Ishikawa (cell line): ENCODE data around the gene TSPAN15.

ENCODE experiments used
- CEBPB ChIP-seq: IDR thresholded peaks from 2 replicates; pipeline ENCODE4 v1.6.1; 2012
- CREB1 ChIP-seq: IDR thresholded peaks from 2 replicates; pipeline ENCODE4 v1.6.1; 2012; ENCODE audit warnings: low read depth
- EGR1 ChIP-seq: IDR thresholded peaks from 2 replicates; pipeline ENCODE4 v1.6.1; 2012
- EP300 ChIP-seq: IDR thresholded peaks from 2 replicates; pipeline ENCODE4 v1.6.1; 2012; ENCODE audit warnings: borderline replicate concordance
- FOXM1 ChIP-seq: IDR thresholded peaks from 2 replicates; pipeline ENCODE4 v1.6.1; 2012; ENCODE audit warnings: low read depth, borderline replicate concordance
- NFIC ChIP-seq: IDR thresholded peaks from 2 replicates; pipeline ENCODE4 v1.6.1; 2012
- RAD21 ChIP-seq: IDR thresholded peaks from 2 replicates; pipeline ENCODE4 v1.6.1; 2012; ENCODE audit warnings: low read depth
- TAF1 ChIP-seq: IDR thresholded peaks from 2 replicates; pipeline ENCODE4 v1.6.1; 2012; ENCODE audit warnings: low read depth, mild to moderate bottlenecking
- TCF12 ChIP-seq: IDR thresholded peaks from 2 replicates; pipeline ENCODE4 v1.6.1; 2012; ENCODE audit warnings: low read depth
- TEAD4 ChIP-seq: IDR thresholded peaks from 2 replicates; pipeline ENCODE4 v1.6.1; 2012
- YY1 ChIP-seq: IDR thresholded peaks from 2 replicates; pipeline ENCODE4 v1.6.1; 2012; ENCODE audit warnings: low read depth
- ZBTB7A ChIP-seq: IDR thresholded peaks from 2 replicates; pipeline ENCODE4 v1.6.1; 2012; ENCODE audit warnings: low read depth
- TF ChIP-seq, protein P1 (sequence below): IDR thresholded peaks from 2 replicates; pipeline ENCODE4 v1.6.1; 2012
- TF ChIP-seq, protein P2 (sequence below): IDR thresholded peaks from 2 replicates; pipeline ENCODE4 v1.6.1; 2012; ENCODE audit warnings: low read depth, mild to moderate bottlenecking
- TF ChIP-seq, protein P3 (sequence below): IDR thresholded peaks from 2 replicates; pipeline ENCODE4 v1.6.1; 2012

Gene TSPAN15

DNA sequence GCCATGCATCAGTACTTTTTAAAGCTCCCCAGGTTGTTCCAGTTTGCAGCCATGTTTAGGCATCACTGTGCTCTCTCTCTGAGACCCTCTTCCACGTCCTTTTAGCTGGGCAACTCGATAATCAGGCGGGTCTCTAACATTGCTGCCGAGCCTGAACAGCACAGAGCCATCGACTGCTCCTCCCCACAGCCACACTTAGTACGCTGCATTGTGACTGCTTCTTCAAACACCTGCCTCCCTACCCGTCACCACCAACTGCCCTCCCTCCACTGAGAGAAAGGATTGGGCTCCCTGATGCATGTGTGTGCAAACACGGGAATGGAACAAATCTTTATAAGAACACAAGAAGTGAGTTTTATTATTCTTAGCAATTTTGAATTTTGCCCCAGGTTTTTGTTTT is 23.1 kb upstream of the TSPAN15 start:
- TF ChIP-seq YY1 = no peak
- TF ChIP-seq EP300 = no peak
- TF ChIP-seq CEBPB = no peak
- TF ChIP-seq TAF1 = no peak
- TF ChIP-seq EGR1 = no peak
- TF ChIP-seq, protein P1, sequence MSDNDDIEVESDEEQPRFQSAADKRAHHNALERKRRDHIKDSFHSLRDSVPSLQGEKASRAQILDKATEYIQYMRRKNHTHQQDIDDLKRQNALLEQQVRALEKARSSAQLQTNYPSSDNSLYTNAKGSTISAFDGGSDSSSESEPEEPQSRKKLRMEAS = no peak
- no peak for TF ChIP-seq CREB1
- no peak for TF ChIP-seq FOXM1
- no peak for TF ChIP-seq TEAD4

- TF ChIP-seq CEBPB (no peak), CREB1 (no peak), TEAD4 (no peak), YY1 (no peak), ZBTB7A (no peak), NFIC (no peak), EP300 (no peak), TAF1 (no peak)
- TF ChIP-seq, protein P2, sequence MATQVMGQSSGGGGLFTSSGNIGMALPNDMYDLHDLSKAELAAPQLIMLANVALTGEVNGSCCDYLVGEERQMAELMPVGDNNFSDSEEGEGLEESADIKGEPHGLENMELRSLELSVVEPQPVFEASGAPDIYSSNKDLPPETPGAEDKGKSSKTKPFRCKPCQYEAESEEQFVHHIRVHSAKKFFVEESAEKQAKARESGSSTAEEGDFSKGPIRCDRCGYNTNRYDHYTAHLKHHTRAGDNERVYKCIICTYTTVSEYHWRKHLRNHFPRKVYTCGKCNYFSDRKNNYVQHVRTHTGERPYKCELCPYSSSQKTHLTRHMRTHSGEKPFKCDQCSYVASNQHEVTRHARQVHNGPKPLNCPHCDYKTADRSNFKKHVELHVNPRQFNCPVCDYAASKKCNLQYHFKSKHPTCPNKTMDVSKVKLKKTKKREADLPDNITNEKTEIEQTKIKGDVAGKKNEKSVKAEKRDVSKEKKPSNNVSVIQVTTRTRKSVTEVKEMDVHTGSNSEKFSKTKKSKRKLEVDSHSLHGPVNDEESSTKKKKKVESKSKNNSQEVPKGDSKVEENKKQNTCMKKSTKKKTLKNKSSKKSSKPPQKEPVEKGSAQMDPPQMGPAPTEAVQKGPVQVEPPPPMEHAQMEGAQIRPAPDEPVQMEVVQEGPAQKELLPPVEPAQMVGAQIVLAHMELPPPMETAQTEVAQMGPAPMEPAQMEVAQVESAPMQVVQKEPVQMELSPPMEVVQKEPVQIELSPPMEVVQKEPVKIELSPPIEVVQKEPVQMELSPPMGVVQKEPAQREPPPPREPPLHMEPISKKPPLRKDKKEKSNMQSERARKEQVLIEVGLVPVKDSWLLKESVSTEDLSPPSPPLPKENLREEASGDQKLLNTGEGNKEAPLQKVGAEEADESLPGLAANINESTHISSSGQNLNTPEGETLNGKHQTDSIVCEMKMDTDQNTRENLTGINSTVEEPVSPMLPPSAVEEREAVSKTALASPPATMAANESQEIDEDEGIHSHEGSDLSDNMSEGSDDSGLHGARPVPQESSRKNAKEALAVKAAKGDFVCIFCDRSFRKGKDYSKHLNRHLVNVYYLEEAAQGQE = no peak
- TF ChIP-seq, protein P3, sequence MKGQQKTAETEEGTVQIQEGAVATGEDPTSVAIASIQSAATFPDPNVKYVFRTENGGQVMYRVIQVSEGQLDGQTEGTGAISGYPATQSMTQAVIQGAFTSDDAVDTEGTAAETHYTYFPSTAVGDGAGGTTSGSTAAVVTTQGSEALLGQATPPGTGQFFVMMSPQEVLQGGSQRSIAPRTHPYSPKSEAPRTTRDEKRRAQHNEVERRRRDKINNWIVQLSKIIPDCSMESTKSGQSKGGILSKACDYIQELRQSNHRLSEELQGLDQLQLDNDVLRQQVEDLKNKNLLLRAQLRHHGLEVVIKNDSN = no peak
Measured at GRCh38 chr10:69434169-69434568, 17.1 kb upstream of the TSPAN15 start.

DNA sequence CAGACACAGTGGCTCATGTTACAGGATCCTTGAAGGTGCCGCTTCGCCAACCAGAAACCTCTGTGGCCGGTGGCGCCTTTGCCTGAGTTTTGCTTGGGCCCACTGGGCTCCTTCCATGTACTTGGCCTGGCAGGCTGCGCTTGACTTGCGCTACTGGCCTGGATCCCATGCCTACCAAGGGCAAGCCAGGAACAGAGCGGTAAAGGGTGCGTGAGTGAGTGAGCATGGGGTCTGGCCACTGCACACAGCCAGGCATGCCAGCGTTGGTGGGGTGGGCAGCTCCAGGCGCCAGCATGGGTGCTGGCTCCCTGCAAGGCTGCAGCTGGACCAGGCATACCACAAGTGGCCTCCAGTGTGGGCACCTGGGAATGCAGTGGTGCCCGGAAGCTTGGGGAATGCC is 16.3 kb upstream of the TSPAN15 start:
- TF ChIP-seq ZBTB7A (no peak), CREB1 (no peak), FOXM1 (no peak), TAF1 (no peak), EGR1 (no peak), CEBPB (no peak), YY1 (no peak), NFIC (no peak), EP300 (no peak), RAD21 (no peak)
- TF ChIP-seq, protein P1 = no peak
- TF ChIP-seq, protein P3 = no peak
- TF ChIP-seq, protein P2 = no peak

DNA sequence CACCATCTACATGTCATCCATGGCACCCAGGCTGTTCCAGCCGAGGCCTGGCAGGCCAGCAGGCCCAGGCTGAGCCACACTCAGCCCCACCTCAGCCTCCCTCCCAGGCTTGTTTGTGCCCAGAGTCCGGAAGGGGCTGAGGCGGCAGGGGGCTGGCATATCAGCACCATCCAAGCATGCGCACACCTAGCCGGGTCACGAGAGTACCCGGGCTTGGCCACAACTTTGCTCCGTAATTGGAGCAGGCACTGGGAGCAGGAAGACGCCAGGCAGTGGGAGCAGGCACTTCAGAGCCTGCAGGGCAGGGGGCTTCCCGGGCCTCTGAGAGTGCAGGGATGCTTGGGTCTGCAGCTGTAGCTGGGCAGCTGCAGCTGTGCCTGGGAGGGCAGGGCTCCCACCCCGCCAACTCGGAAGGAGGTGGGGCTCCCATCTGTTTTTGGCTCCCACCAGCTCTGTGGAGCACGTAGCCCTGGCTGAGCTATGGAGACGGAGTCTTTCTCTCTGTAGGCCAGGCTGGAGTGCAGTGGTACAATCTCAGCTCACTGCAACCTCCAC is 15.2 kb upstream of the TSPAN15 start:
- TF ChIP-seq TEAD4 (no peak), EGR1 (no peak), CREB1 (no peak), ZBTB7A (no peak), YY1 (no peak), NFIC (no peak), TCF12 (no peak), FOXM1 (no peak), TAF1 (no peak), CEBPB (no peak), EP300 (no peak)
- TF ChIP-seq, protein P1 = no peak
- TF ChIP-seq, protein P3 = no peak
- TF ChIP-seq, protein P2 = no peak
